H1 (cell line): ENCODE measurements around the gene MIEF2. TPM values are rescaled to one million over a fixed set of nuclear protein-coding genes. Genes with fewer than 3 reads are reported as not detected.

Source experiments
- CTCF ChIA-PET: fragments of 300-600 bp; sonication (Branson Sonifier 250); formaldehyde crosslinking; loops from one replicate; lab custom pipeline; 2021; ENCODE audit not compliant: partially characterized antibody; lab: Charles Lee
- POLR2A ChIA-PET: fragments of 300-600 bp; sonication (Branson Sonifier 250); formaldehyde crosslinking; loops from one replicate; lab custom pipeline; 2021; ENCODE audit warnings: inconsistent platforms; ENCODE audit not compliant: partially characterized antibody; lab: Charles Lee
- DNase-seq, 2 experiments: peaks; one replicate each; pipeline versions ENCODE4 v3.0.0 to v3.0.0-alpha.2; 2010 to 2022; ENCODE audit warnings: low spot score in 2 of 2, low read depth in 1 of 2, mixed read lengths in 1 of 2
- FAIRE-seq: peaks from 2 replicates; lab custom pipeline; 2011; peaks lifted over from hg19 to GRCh38; lab: Jason Lieb, UNC
- H2AFZ ChIP-seq: 2 replicates; pipeline ENCODE4 v1.8.1; 2012; ENCODE audit warnings: low read length, inconsistent platforms
- H2AK5ac ChIP-seq: 2 replicates; pipeline ENCODE4 v1.6.1; 2013; ENCODE audit warnings: low read depth, low read length
- H2BK120ac ChIP-seq: replicated peaks from 2 replicates; pipeline ENCODE3; 2013; ENCODE audit warnings: low read depth, low read length, inconsistent platforms
- H2BK12ac ChIP-seq: 2 replicates; pipeline ENCODE4 v1.6.1; 2013; ENCODE audit warnings: low read depth, low read length
- H2BK15ac ChIP-seq: 2 replicates; pipeline ENCODE4 v1.6.1; 2013; ENCODE audit warnings: low read length
- H2BK20ac ChIP-seq: 2 replicates; pipeline ENCODE4 v1.6.1; 2013; ENCODE audit warnings: low read length
- H2BK5ac ChIP-seq: 2 replicates; pipeline ENCODE4 v1.6.1; 2013; ENCODE audit warnings: low read depth, low read length
- H3K14ac ChIP-seq: 2 replicates; pipeline ENCODE4 v1.6.1; 2013; ENCODE audit warnings: inconsistent platforms; ENCODE audit not compliant: insufficient read length
- H3K18ac ChIP-seq: 2 replicates; pipeline ENCODE4 v1.6.1; 2013; ENCODE audit warnings: low read length; ENCODE audit errors: extremely low read depth
- H3K23ac ChIP-seq: 2 replicates; pipeline ENCODE4 v1.6.1; 2013; ENCODE audit warnings: inconsistent platforms; ENCODE audit not compliant: insufficient read length
- H3K23me2 ChIP-seq: 2 replicates; pipeline ENCODE4 v1.6.1; 2013; ENCODE audit warnings: low read depth, low read length
- H3K27ac ChIP-seq: 2 replicates; pipeline ENCODE4 v1.6.1; 2011; ENCODE audit warnings: low read depth, low read length, inconsistent platforms
- H3K27me3 ChIP-seq, 4 experiments: replicated peaks in 1 of 4; 1 replicate in 1 of 4; 2 replicates in 3 of 4; pipeline versions ENCODE4 v1.6.1 to v1.8.1; 2011 to 2013; ENCODE audit warnings: low read length in 3 of 4, mild to moderate bottlenecking in 3 of 4, inconsistent platforms in 2 of 4, mixed read lengths in 2 of 4, moderate library complexity in 1 of 4; ENCODE audit not compliant: control insufficient read depth in 3 of 4, insufficient read depth in 3 of 4; ENCODE audit errors: extremely low read depth in 1 of 4
- H3K36me3 ChIP-seq, 4 experiments: 2 replicates each; pipeline versions ENCODE4 v1.6.1 to v1.8.1; 2011 to 2013; ENCODE audit warnings: mild to moderate bottlenecking in 4 of 4, low read length in 3 of 4, moderate library complexity in 2 of 4, control low read depth in 1 of 4, inconsistent platforms in 1 of 4; ENCODE audit not compliant: insufficient read depth in 4 of 4, control insufficient read depth in 2 of 4
- H3K4ac ChIP-seq: replicated peaks from 2 replicates; pipeline ENCODE3; 2013; ENCODE audit warnings: low read length, low read depth, mixed read lengths, inconsistent platforms; ENCODE audit not compliant: insufficient read length
- H3K4me1 ChIP-seq, 4 experiments: replicated peaks in 1 of 4; 1 replicate in 1 of 4; 2 replicates in 3 of 4; pipeline versions ENCODE4 v1.6.1 to v1.8.1; 2011 to 2013; ENCODE audit warnings: low read length in 3 of 4, inconsistent platforms in 2 of 4, mixed read lengths in 1 of 4; ENCODE audit not compliant: insufficient read depth in 4 of 4, control insufficient read depth in 3 of 4
- H3K4me2 ChIP-seq, 2 experiments: 2 replicates each; pipeline versions ENCODE4 v1.6.1 to v1.8.1; 2011 to 2013; ENCODE audit warnings: low read depth in 2 of 2, low read length in 2 of 2, control low read depth in 1 of 2, inconsistent platforms in 1 of 2, mild to moderate bottlenecking in 1 of 2; ENCODE audit not compliant: insufficient read depth in 1 of 2
- H3K4me3 ChIP-seq, 4 experiments: fragments of 200-600, 300-600 bp in 1 of 4; sonication (generic), shearing (Covaris generic), sonication (Bioruptor Twin) in 1 of 4; 2 replicates each; pipeline versions ENCODE4 v1.5.1 to v1.8.1; 2011 to 2016; ENCODE audit warnings: low read length in 4 of 4, low read depth in 3 of 4, control low read depth in 2 of 4, inconsistent platforms in 2 of 4, mild to moderate bottlenecking in 2 of 4, mixed read lengths in 1 of 4, moderate library complexity in 1 of 4; ENCODE audit not compliant: insufficient read depth in 2 of 4; ENCODE audit errors: extremely low read depth in 1 of 4
- H3K56ac ChIP-seq: replicated peaks from 2 replicates; pipeline ENCODE3; 2013; ENCODE audit warnings: low read depth, mild to moderate bottlenecking, mixed read lengths, low read length, inconsistent platforms; ENCODE audit not compliant: insufficient read length
- H3K79me1 ChIP-seq: 2 replicates; pipeline ENCODE4 v1.6.1; 2013; ENCODE audit warnings: low read depth, low read length, control low read depth
- H3K79me2 ChIP-seq, 2 experiments: 2 replicates each; pipeline versions ENCODE4 v1.6.1 to v1.8.1; 2012 to 2013; ENCODE audit warnings: low read length in 2 of 2, mild to moderate bottlenecking in 2 of 2, inconsistent platforms in 1 of 2; ENCODE audit not compliant: insufficient read depth in 2 of 2, control insufficient read depth in 1 of 2
- H3K9ac ChIP-seq, 4 experiments: replicated peaks in 1 of 4; 1 replicate in 1 of 4; 2 replicates in 3 of 4; pipeline versions ENCODE4 v1.6.1 to v1.8.1; 2011 to 2013; ENCODE audit warnings: low read depth in 3 of 4, low read length in 3 of 4, control low read depth in 2 of 4, mild to moderate bottlenecking in 2 of 4, moderate library complexity in 2 of 4, inconsistent platforms in 1 of 4; ENCODE audit errors: extremely low read depth in 1 of 4
- H3K9me3 ChIP-seq, 2 experiments: 2 replicates each; pipeline versions ENCODE4 v1.6.1 to v1.8.1; 2012 to 2013; ENCODE audit warnings: mild to moderate bottlenecking in 2 of 2, moderate library complexity in 2 of 2, control low read depth in 1 of 2, inconsistent platforms in 1 of 2, low read depth in 1 of 2, low read length in 1 of 2, mixed read lengths in 1 of 2; ENCODE audit not compliant: insufficient read depth in 2 of 2
- H4K20me1 ChIP-seq, 2 experiments: replicated peaks in 1 of 2; 2 replicates each; pipeline versions ENCODE3 to v1.8.1; 2011 to 2013; ENCODE audit warnings: inconsistent platforms in 2 of 2, low read length in 2 of 2, mild to moderate bottlenecking in 1 of 2; ENCODE audit not compliant: insufficient read depth in 2 of 2, control insufficient read depth in 1 of 2
- H4K5ac ChIP-seq: 2 replicates; pipeline ENCODE4 v1.6.1; 2013; ENCODE audit warnings: low read length, low read depth, mixed read lengths, inconsistent platforms; ENCODE audit not compliant: insufficient read length
- H4K8ac ChIP-seq: 2 replicates; pipeline ENCODE4 v1.8.0; 2013; ENCODE audit warnings: mild to moderate bottlenecking, moderate library complexity, low read length, inconsistent platforms; ENCODE audit not compliant: insufficient read depth; ENCODE audit errors: extremely low read depth
- H4K91ac ChIP-seq: replicated peaks from 2 replicates; pipeline ENCODE3; 2013; ENCODE audit warnings: low read length, mixed read lengths, inconsistent platforms; ENCODE audit not compliant: insufficient read length
- ASH2L ChIP-seq: fragments of 200-600, 300-600 bp; sonication (generic); IDR thresholded peaks from one replicate; pipeline ENCODE4 v1.7.1; 2017; ENCODE audit warnings: low read length
- BACH1 ChIP-seq: IDR thresholded peaks from 2 replicates; pipeline ENCODE4 v1.6.1; 2012; ENCODE audit warnings: low read length, improper control_type of control experiment
- CHD1 ChIP-seq: IDR thresholded peaks from 2 replicates; pipeline ENCODE4 v1.6.1; 2012; ENCODE audit warnings: low read depth, low read length, improper control_type of control experiment
- GABPA ChIP-seq: IDR thresholded peaks from 2 replicates; pipeline ENCODE4 v1.6.1; 2011; ENCODE audit warnings: mild to moderate bottlenecking, low read length, moderate library complexity, borderline replicate concordance; ENCODE audit not compliant: insufficient read depth
- NANOG ChIP-seq: IDR thresholded peaks from 2 replicates; pipeline ENCODE4 v1.6.1; 2011; ENCODE audit warnings: low read length, low read depth, mild to moderate bottlenecking, inconsistent platforms; ENCODE audit not compliant: insufficient read depth, poor library complexity, severe bottlenecking
- POU5F1 ChIP-seq: IDR thresholded peaks from 2 replicates; pipeline ENCODE4 v1.6.1; 2011; ENCODE audit warnings: low read depth, mild to moderate bottlenecking, low read length, moderate library complexity
- WGBS, 2 experiments: shearing (Covaris generic) in 1 of 2; methylation state at CpG; one replicate each; pipeline versions ENCODE4 v1.1.6 to v1.1.7; 2013 to 2015; ENCODE audit warnings: low lambda C conversion rate in 2 of 2, mixed read lengths in 2 of 2, inconsistent platforms in 1 of 2, low coverage in 1 of 2, missing lambda C conversion rate in 1 of 2; ENCODE audit not compliant: insufficient replicate concordance in 2 of 2, insufficient coverage in 1 of 2, insufficient read length in 1 of 2; ENCODE audit errors: extremely low coverage in 1 of 2, missing lambda C conversion rate in 1 of 2; 5-methylcytosine and 5-hydroxymethylcytosine counted together
- polyA plus RNA-seq, 7 experiments: library from polyadenylated mRNA; depleted of rRNA in 3 of 7; stranded (reverse) in 5 of 7; unstranded in 2 of 7; fragments of >200 nt in 5 of 7; fragments of 200-250 nt in 2 of 7; gene quantifications; 1 replicate in 5 of 7; 2 replicates in 1 of 7; 4 replicates in 1 of 7; pipeline versions ENCODE4 v1.2.1 to v1.2.3, GENCODE V29; 2011 to 2013; ENCODE audit warnings: missing spikeins in 2 of 7, mixed read lengths in 2 of 7
- total RNA-seq: library from RNA; stranded (reverse); fragmentation: NEBNext Ultra II Directional; extraction: Animal tissue kit (Norgen Biotek cat#: 25700); gene quantifications from 2 replicates; pipeline ENCODE4 v1.2.1, GENCODE V29; 2021
- TF ChIP-seq, protein P1 (sequence below): IDR thresholded peaks from 2 replicates; pipeline ENCODE4 v1.6.1; 2011; ENCODE audit warnings: low read length, improper control_type of control experiment

The MIEF2 gene
- total and polyA plus RNA-seq, 2 of the 8 experiments (the other 6 are each of a cell fraction or from before 2014, with no cell fraction given), result 9.9 to 24.9 TPM

GRCh38 chr17:18253947-18254821 lies 6.3 kb upstream of the MIEF2 start:
- Histone ChIP-seq H3K27me3 (no peaks in the 10 kb centered on the region), H3K4ac (no peak overlapping the region), H3K4me3 (no peak overlapping the region), H4K8ac (peak overlapping the region; percentile 35; the same call in 1 of the 2 replicates), H3K9ac (no peak overlapping the region), H3K36me3 (peaks cover 33 to 59% (median 50%) of the 10 kb centered on the region in 4 experiments), H3K56ac (no peak overlapping the region), H2BK15ac (no peak overlapping the region), H3K79me2 (peaks cover 0 to 18% of the 10 kb centered on the region in 2 experiments; a peak in 1 of 4 replicates), H4K91ac (no peak overlapping the region), H3K14ac (no peak overlapping the region), H2BK20ac (no peak overlapping the region), H2BK12ac (0 out of 2 replicates have a peak overlapping the region, but pooled peaks have one; percentile 17), H3K79me1 (peaks cover 14% of the 10 kb centered on the region), H3K27ac (no peak overlapping the region), H3K23me2 (peaks cover 7% of the 10 kb centered on the region), H3K23ac (no peak overlapping the region), H3K4me2 (no peak overlapping the region), H4K20me1 (peaks cover 5 to 11% of the 10 kb centered on the region in 2 experiments), H2AFZ (no peak overlapping the region), H3K4me1 (peaks cover 0 to 21% (median 11%) of the 10 kb centered on the region in 4 experiments; a peak in 6 of 7 replicates), H2BK5ac (no peak overlapping the region), H2AK5ac (no peak overlapping the region), H2BK120ac (no peak overlapping the region), H4K5ac (no peak overlapping the region), H3K9me3 (no peaks in the 10 kb centered on the region), H3K18ac (no peak overlapping the region)
- DNase-seq (no peak), FAIRE-seq (no peak)
- TF ChIP-seq, protein P1, sequence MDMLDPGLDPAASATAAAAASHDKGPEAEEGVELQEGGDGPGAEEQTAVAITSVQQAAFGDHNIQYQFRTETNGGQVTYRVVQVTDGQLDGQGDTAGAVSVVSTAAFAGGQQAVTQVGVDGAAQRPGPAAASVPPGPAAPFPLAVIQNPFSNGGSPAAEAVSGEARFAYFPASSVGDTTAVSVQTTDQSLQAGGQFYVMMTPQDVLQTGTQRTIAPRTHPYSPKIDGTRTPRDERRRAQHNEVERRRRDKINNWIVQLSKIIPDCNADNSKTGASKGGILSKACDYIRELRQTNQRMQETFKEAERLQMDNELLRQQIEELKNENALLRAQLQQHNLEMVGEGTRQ, result no peak
- no peak for TF ChIP-seq CHD1
- no peak for TF ChIP-seq ASH2L
- TF ChIP-seq BACH1, result no peak
- TF ChIP-seq POU5F1, result no peak
- TF ChIP-seq GABPA, result no peak
- no peak for TF ChIP-seq NANOG
- CTCF ChIA-PET, result interaction anchor here (0.7 to 3.9 kb wide), 9 partner anchors 11 to 111 kb away, joined by 3 to 16 read pairs (median 4); no protein-coding TSS in a partner anchor
- WGBS, 2 experiments, result 95% methylated on average over 25 of the region's 27 CpGs; no CpG with 5 or more reads in 1 of the 2 experiments
- POLR2A ChIA-PET, result interaction anchor here (0.6 to 11.5 kb wide), 10 partner anchors 10 to 109 kb away, joined by 3 to 171 read pairs (median 4); partner anchors contain the start of gene TOP3A
